Liver (tissue), 9 donors: Measurements from ENCODE around the gene MAPK8IP3. TPM values are rescaled to one million over a fixed set of nuclear protein-coding genes. Genes with fewer than 3 reads are reported as not detected.

Experiments used
- DNase-seq: peaks from one replicate; pipeline ENCODE4 v3.0.0-alpha.2; 2017; ENCODE audit warnings: low spot score
- H3K27ac ChIP-seq, 2 donors: one replicate each; pipeline ENCODE4 v1.7.0; 2013; ENCODE audit warnings: inconsistent platforms in 2 of 2, low read length in 2 of 2, control low read depth in 1 of 2, low read depth in 1 of 2, mild to moderate bottlenecking in 1 of 2
- H3K27me3 ChIP-seq, 4 donors: one replicate each; pipeline versions ENCODE4 v1.6.1 to v1.7.0; 2013; ENCODE audit warnings: low read length in 3 of 4, inconsistent platforms in 1 of 4, mild to moderate bottlenecking in 1 of 4, moderate library complexity in 1 of 4; ENCODE audit not compliant: control insufficient read depth in 4 of 4, insufficient read depth in 4 of 4
- H3K36me3 ChIP-seq, 4 donors: one replicate each; pipeline versions ENCODE4 v1.6.1 to v1.7.0; 2013; ENCODE audit warnings: low read length in 3 of 4, mild to moderate bottlenecking in 3 of 4, low read depth in 1 of 4, moderate library complexity in 1 of 4; ENCODE audit not compliant: control insufficient read depth in 4 of 4, insufficient read depth in 3 of 4
- H3K4me1 ChIP-seq, 4 donors: one replicate each; pipeline versions ENCODE4 v1.6.1 to v1.7.0; 2013; ENCODE audit warnings: low read length in 3 of 4, mild to moderate bottlenecking in 3 of 4, moderate library complexity in 1 of 4; ENCODE audit not compliant: control insufficient read depth in 4 of 4, insufficient read depth in 4 of 4
- H3K4me3 ChIP-seq, 3 donors: one replicate each; pipeline versions ENCODE4 v1.6.1 to v1.7.0; 2013; ENCODE audit warnings: low read length in 3 of 3, control low read depth in 1 of 3, low read depth in 1 of 3, mild to moderate bottlenecking in 1 of 3
- H3K9ac ChIP-seq, 2 donors: one replicate each; pipeline ENCODE4 v1.7.0; 2013; ENCODE audit warnings: low read length in 2 of 2, mild to moderate bottlenecking in 2 of 2, moderate library complexity in 2 of 2, control low read depth in 1 of 2, low read depth in 1 of 2
- H3K9me3 ChIP-seq, 4 donors: one replicate each; pipeline versions ENCODE4 v1.6.1 to v1.7.0; 2013; ENCODE audit warnings: low read length in 3 of 4; ENCODE audit not compliant: control insufficient read depth in 4 of 4
- ATF3 ChIP-seq: IDR thresholded peaks from 2 replicates; pipeline ENCODE4 v1.6.1; 2016; ENCODE audit warnings: antibody characterized with exemption
- FOXA1 ChIP-seq: IDR thresholded peaks from 2 replicates; pipeline ENCODE4 v1.6.1; 2016; ENCODE audit warnings: antibody characterized with exemption
- FOXA2 ChIP-seq: IDR thresholded peaks from 2 replicates; pipeline ENCODE4 v1.6.1; 2016; ENCODE audit warnings: antibody characterized with exemption
- GABPA ChIP-seq, 2 donors: IDR thresholded peaks in 1 of 2; conservative IDR thresholded peaks in 1 of 2; 2 replicates each; pipeline ENCODE4 v1.6.1; 2016; ENCODE audit warnings: antibody characterized with exemption in 2 of 2, mild to moderate bottlenecking in 1 of 2, moderate library complexity in 1 of 2
- HNF4A ChIP-seq, 2 donors: conservative IDR thresholded peaks; 2 replicates each; pipeline ENCODE4 v1.6.1; 2016; ENCODE audit warnings: antibody characterized with exemption in 2 of 2, mild to moderate bottlenecking in 2 of 2
- JUND ChIP-seq, 2 donors: IDR thresholded peaks; 2 replicates each; pipeline ENCODE4 v1.6.1; 2016; ENCODE audit warnings: antibody characterized with exemption in 2 of 2
- MAX ChIP-seq: IDR thresholded peaks from 2 replicates; pipeline ENCODE4 v1.6.1; 2016; ENCODE audit warnings: antibody characterized with exemption
- NR2F2 ChIP-seq: IDR thresholded peaks from 2 replicates; pipeline ENCODE4 v1.6.1; 2016; ENCODE audit warnings: antibody characterized with exemption
- RAD21 ChIP-seq, 2 donors: IDR thresholded peaks; 2 replicates each; pipeline ENCODE4 v1.6.1; 2016; ENCODE audit warnings: antibody characterized with exemption in 2 of 2, mild to moderate bottlenecking in 2 of 2
- TAF1 ChIP-seq: conservative IDR thresholded peaks from 2 replicates; pipeline ENCODE4 v1.6.1; 2016; ENCODE audit warnings: antibody characterized with exemption, mild to moderate bottlenecking
- WGBS: extraction: QIAGEN DNeasy Blood & Tissue Kit; methylation state at CpG from one replicate; pipeline ENCODE4 v1.1.7; 2013; 5-methylcytosine and 5-hydroxymethylcytosine counted together
- polyA plus RNA-seq, 2 donors: library from polyadenylated mRNA; stranded (reverse) in 1 of 2; unstranded in 1 of 2; fragments of 200-250 nt in 1 of 2; fragments of >200 nt in 1 of 2; fragmentation: Nextera tagmentation in 1 of 2; extraction: Ambion mirVana in 1 of 2; gene quantifications; one replicate each; pipeline versions ENCODE4 v1.2.1 to v1.2.3, GENCODE V29; 2013 to 2015
- total RNA-seq, 2 donors: library from RNA; depleted of rRNA; stranded (reverse); fragments of >200 nt; gene quantifications; one replicate each; pipeline ENCODE4 v1.2.3, GENCODE V29; 2014
- donor health status: healthy.
- donor health status: healthy.
- donor health status: healthy.
- donor health status: healthy.
- donor health status: healthy.

Gene MAPK8IP3
- total and polyA plus RNA-seq, 4 donors: 4.1 to 43.0 (median 9.3) TPM

DNA sequence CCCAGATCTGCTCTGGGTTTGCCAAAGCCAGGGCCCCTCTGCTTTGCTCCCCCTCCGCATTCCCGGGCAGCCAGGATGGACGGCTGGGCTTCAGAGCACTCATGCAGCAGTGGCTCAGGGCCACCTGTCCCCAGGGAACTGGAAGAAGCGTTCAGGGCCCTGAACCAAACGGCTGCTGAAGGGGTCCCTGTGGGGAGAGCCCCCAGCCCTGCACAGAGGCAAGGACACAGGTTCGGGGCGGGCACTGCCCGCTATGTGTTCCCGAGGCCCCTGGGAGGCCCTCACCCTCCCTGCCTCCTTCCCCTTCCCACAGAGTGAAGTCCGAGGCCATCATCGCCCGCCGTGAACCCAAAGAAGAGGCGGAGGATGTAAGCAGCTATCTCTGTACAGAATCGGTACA, 54.9 kb downstream of the MAPK8IP3 start:
- whole genome bisulfite sequencing: 96% methylated on average over 15 of the region's 15 CpGs
- no peak for TF ChIP-seq GABPA (IDR thresholded peaks at IDR 0.05 in 1 of 2, conservative IDR thresholded peaks at IDR 0.05 in 1 of 2)
- Histone ChIP-seq H3K4me3 (no peak overlapping the region), H3K27ac (no peak overlapping the region), H3K9ac (no peak overlapping the region), H3K36me3 (peaks cover 7 to 49% (median 17%) of the 10 kb centered on the region in 4 donors), H3K9me3 (no peaks in the 10 kb centered on the region), H3K27me3 (no peaks in the 10 kb centered on the region), H3K4me1 (no peaks in the 10 kb centered on the region)
- no peak for DNase-seq

GRCh38 chr16:1761751-1762150, 55.8 kb downstream of the MAPK8IP3 start:
- TF ChIP-seq JUND (IDR thresholded peaks at IDR 0.05) (no peak), RAD21 (IDR thresholded peaks at IDR 0.05) (no peak), MAX (no peak)
- Histone ChIP-seq H3K9me3 (no peaks in the 10 kb centered on the region), H3K36me3 (peaks cover 9 to 56% (median 18%) of the 10 kb centered on the region in 4 donors), H3K4me1 (no peaks in the 10 kb centered on the region), H3K27ac (no peak overlapping the region), H3K9ac (no peak overlapping the region), H3K27me3 (no peaks in the 10 kb centered on the region), H3K4me3 (no peak overlapping the region)
- DNase-seq: no peak
- WGBS: 97% methylated on average over 15 of the region's 15 CpGs

DNA sequence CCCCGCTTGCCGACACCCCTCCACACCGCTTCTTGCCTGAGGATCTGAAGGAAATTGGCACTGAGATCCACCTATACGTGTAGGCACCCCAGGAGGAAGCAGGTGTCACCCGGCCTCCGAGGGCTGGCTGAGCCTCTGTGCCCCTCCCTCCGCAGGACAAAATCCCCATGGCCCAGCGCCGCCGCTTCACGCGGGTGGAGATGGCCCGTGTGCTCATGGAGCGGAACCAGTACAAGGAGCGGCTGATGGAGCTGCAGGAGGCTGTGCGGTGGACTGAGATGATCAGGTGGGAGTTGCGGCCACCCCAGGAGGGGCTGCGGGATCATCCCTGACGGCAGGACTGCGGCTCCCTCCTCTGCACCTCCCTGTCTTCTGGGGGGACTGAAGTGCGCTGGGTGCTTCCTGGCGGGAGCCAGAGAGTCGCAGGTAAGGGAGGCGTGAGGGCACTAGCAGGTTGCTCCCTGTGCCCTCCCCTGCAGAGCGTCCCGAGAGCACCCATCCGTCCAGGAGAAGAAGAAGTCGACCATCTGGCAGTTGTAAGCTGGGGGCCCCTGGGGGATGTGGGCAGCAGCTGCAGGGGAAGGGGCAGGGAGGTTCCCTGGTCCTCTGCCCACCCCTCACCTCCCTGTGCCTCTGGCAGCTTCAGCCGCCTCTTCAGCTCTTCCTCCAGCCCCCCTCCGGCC, 56.3 kb downstream of the MAPK8IP3 start:
- H3K4me3 ChIP-seq: no peak overlapping the region
- no peaks in the 10 kb centered on the region for H3K4me1 ChIP-seq
- 96% methylated on average over 30 of the region's 30 CpGs for WGBS
- no peak for TF ChIP-seq NR2F2
- TF ChIP-seq TAF1: no peak
- no peak for TF ChIP-seq FOXA1
- no peak for TF ChIP-seq HNF4A (conservative IDR thresholded peaks at IDR 0.05)
- TF ChIP-seq MAX: no peak
- H3K27ac ChIP-seq: no peak overlapping the region
- no peak overlapping the region for H3K9ac ChIP-seq
- H3K36me3 ChIP-seq: peaks cover 9 to 60% (median 18%) of the 10 kb centered on the region in 4 donors
- no peak for DNase-seq
- no peaks in the 10 kb centered on the region for H3K9me3 ChIP-seq
- no peaks in the 10 kb centered on the region for H3K27me3 ChIP-seq

DNA sequence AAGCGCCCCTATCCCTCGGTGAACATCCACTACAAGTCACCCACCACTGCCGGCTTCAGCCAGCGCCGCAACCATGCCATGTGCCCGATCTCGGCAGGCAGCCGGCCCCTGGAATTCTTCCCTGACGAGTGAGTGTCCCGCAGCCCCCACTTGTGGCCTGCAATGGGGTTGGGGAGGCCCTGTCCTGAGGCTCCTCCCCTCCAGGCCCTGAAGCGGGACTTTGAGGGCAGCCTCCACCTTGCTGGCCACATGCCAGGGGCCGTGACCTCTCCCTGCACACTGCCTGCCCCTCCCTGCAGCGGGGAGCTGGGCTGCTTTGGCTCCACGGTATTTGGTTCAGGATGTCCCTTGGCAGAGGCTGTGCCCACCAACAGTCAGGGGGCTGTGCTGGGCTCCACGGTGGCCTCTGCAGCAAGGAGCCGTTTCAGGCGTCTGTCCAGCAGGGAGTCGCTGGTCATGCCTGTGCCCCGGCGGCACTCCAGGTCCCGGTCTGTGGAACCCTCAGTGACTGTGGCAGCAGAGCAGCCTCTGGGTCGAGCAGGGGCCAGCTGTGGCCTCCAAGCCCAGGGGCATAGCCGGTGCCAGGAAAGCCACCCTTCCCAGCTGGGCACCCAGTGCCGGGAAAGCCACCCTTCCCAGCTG, 57.0 kb downstream of the MAPK8IP3 start:
- Histone ChIP-seq H3K27me3 (no peaks in the 10 kb centered on the region), H3K27ac (no peak overlapping the region), H3K9me3 (no peaks in the 10 kb centered on the region), H3K9ac (no peak overlapping the region), H3K4me1 (no peaks in the 10 kb centered on the region), H3K36me3 (peaks cover 7 to 62% (median 18%) of the 10 kb centered on the region in 4 donors), H3K4me3 (no peak overlapping the region)
- TF ChIP-seq ATF3 (no peak), RAD21 (IDR thresholded peaks at IDR 0.05) (no peak), MAX (no peak), FOXA2 (no peak), NR2F2 (no peak), FOXA1 (no peak), GABPA (IDR thresholded peaks at IDR 0.05 in 1 of 2, conservative IDR thresholded peaks at IDR 0.05 in 1 of 2) (no peak)
- WGBS: 87% methylated on average over 24 of the region's 24 CpGs
- DNase-seq: peak; percentile 59
